WERI-Rb-1 (cell line): ENCODE measurements around the gene RYK.

Experiments
- DNase-seq: peaks from one replicate; pipeline ENCODE4 v3.0.0-alpha.2; 2020
- H3K27ac ChIP-seq: fragments of 250-450 bp; sonication (Bioruptor Pico); 2 replicates; pipeline ENCODE4 v1.5.1; 2020; ENCODE audit warnings: mild to moderate bottlenecking, moderate library complexity
- H3K27me3 ChIP-seq: fragments of 250-450 bp; sonication (Bioruptor Pico); 2 replicates; pipeline ENCODE4 v1.5.1; 2021; ENCODE audit warnings: mild to moderate bottlenecking, low read depth, moderate library complexity; ENCODE audit not compliant: insufficient read depth, severe bottlenecking
- H3K36me3 ChIP-seq: fragments of 250-450 bp; sonication (Bioruptor Pico); 2 replicates; pipeline ENCODE4 v1.5.1; 2020; ENCODE audit warnings: mild to moderate bottlenecking, moderate library complexity
- H3K4me3 ChIP-seq: 2 replicates; pipeline ENCODE4 v1.5.1; 2011; ENCODE audit warnings: low read depth, mild to moderate bottlenecking, control low read depth, low read length
- H3K9me3 ChIP-seq: fragments of 250-450 bp; sonication (Bioruptor Pico); 2 replicates; pipeline ENCODE4 v1.5.1; 2021; ENCODE audit warnings: mild to moderate bottlenecking, moderate library complexity; ENCODE audit not compliant: severe bottlenecking
- TF ChIP-seq, protein P1 (sequence below): IDR thresholded peaks from 2 replicates; pipeline ENCODE4 v1.5.1; 2011; ENCODE audit warnings: low read depth, mild to moderate bottlenecking, control low read depth, inconsistent platforms, low read length

Gene RYK

GRCh38 chr3:134294302-134295280 lies 43.9 kb upstream of the RYK start:
- no peaks in the 10 kb centered on the region for H3K36me3 ChIP-seq
- no peak overlapping the region for H3K27ac ChIP-seq
- no peak for DNase-seq
- TF ChIP-seq, protein P1, sequence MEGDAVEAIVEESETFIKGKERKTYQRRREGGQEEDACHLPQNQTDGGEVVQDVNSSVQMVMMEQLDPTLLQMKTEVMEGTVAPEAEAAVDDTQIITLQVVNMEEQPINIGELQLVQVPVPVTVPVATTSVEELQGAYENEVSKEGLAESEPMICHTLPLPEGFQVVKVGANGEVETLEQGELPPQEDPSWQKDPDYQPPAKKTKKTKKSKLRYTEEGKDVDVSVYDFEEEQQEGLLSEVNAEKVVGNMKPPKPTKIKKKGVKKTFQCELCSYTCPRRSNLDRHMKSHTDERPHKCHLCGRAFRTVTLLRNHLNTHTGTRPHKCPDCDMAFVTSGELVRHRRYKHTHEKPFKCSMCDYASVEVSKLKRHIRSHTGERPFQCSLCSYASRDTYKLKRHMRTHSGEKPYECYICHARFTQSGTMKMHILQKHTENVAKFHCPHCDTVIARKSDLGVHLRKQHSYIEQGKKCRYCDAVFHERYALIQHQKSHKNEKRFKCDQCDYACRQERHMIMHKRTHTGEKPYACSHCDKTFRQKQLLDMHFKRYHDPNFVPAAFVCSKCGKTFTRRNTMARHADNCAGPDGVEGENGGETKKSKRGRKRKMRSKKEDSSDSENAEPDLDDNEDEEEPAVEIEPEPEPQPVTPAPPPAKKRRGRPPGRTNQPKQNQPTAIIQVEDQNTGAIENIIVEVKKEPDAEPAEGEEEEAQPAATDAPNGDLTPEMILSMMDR, result no peak
- H3K9me3 ChIP-seq, result peaks cover 3% of the 10 kb centered on the region
- H3K27me3 ChIP-seq, result no peaks in the 10 kb centered on the region
- no peak overlapping the region for H3K4me3 ChIP-seq

DNA sequence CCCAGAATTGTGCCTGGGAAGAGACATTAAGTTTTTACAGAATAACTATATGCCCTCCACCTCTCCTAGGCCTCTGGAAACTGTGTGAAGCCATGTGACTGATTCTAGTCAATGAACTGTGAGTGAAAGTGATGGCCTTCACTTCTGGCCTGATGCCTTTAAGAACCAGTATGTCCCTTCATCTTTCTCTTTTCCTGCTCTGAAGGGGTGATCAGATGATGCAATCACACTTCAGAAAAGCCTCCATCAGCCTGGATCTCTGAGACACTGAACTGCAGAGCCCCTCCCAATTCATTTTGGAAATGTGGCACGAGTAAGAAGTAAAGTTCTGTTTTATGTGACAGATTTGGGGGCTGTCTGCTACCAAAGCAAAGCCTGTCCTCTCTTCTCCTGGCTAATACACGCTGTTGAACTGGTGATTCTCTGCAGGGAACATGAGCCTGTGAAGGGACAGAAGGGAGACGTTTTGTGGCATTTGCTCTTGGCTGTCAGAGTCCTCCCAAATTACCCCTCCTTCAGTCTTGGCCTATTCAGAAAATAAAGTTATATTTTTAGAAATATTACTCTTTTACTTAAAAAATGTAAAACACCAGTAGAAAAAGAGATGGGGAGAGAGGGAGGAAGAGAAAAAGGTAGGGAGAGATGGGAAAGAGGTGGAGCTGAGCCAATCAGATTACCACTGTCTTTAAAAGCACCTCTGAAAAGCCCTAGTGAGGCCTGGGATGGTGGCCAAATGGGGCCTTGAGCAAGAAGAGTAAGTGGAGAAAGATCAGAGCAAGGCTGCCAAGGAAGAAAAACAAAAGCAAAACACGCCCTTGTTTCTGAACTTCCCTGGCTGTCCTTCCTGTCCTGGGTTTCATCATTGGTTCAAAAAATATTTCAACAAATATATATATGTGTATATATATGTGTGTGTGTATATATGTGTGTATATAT lies 40.9 kb upstream of the RYK start:
- DNase-seq, result no peak
- H3K27me3 ChIP-seq, result no peaks in the 10 kb centered on the region
- no peak overlapping the region for H3K27ac ChIP-seq
- H3K4me3 ChIP-seq, result no peak overlapping the region
- TF ChIP-seq, protein P1, result no peak
- H3K36me3 ChIP-seq, result no peaks in the 10 kb centered on the region
- H3K9me3 ChIP-seq, result peaks cover 3% of the 10 kb centered on the region

- Histone ChIP-seq H3K4me3 (no peak overlapping the region), H3K27ac (no peak overlapping the region), H3K27me3 (no peaks in the 10 kb centered on the region), H3K9me3 (no peaks in the 10 kb centered on the region), H3K36me3 (no peaks in the 10 kb centered on the region)
- no peak for DNase-seq
- TF ChIP-seq, protein P1, result no peak
These were observed 36.9 kb upstream of the RYK start for GRCh38 chr3:134287512-134287911.

- no peaks in the 10 kb centered on the region for H3K9me3 ChIP-seq
- no peak overlapping the region for H3K27ac ChIP-seq
- no peaks in the 10 kb centered on the region for H3K36me3 ChIP-seq
- H3K27me3 ChIP-seq, result no peaks in the 10 kb centered on the region
- TF ChIP-seq, protein P1, result no peak
- DNase-seq, result no peak
- H3K4me3 ChIP-seq, result no peak overlapping the region
These were observed 33.8 kb upstream of the RYK start for GRCh38 chr3:134284438-134284837.

DNA sequence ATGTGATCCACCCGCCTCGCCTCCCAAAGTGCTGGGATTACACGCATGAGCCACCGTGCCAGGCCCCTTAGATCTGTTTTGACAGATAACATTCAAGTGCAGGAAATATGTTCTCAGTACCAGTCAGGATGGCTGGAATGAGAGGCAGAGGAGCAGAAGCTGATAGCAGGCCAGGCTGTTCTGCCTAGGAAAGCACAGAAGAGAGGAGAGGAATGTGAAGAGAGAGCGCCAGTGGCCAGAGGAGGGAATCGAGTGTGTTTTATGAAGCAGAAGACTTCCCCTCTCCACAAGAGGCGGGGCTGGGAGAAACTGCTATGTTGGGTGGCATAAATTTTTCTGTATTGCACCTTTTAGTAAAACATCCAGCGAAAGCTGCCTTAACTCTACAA lies 32.0 kb upstream of the RYK start:
- Histone ChIP-seq H3K36me3 (no peaks in the 10 kb centered on the region), H3K4me3 (no peak overlapping the region), H3K27me3 (no peaks in the 10 kb centered on the region), H3K27ac (no peak overlapping the region), H3K9me3 (no peaks in the 10 kb centered on the region)
- TF ChIP-seq, protein P1, result no peak
- DNase-seq, result no peak
